Uterus (tissue), 4 donors: ENCODE results near the gene CPEB3. TPM values are rescaled to one million over a fixed set of nuclear protein-coding genes. Genes with fewer than 3 reads are reported as not detected.
A peak's percentile ranks its signal among the peaks of the same experiment; 100 is the strongest.
"Not testable (repeated sequence)": the region's sequence is repeated elsewhere in the genome, so short reads cannot be mapped to it uniquely, and the experiment has no call there.

Source experiments
- DNase-seq, 2 donors: peaks; one replicate each; pipeline ENCODE4 v3.0.0-alpha.2; 2019 to 2020
- H3K27ac ChIP-seq, 2 donors: fragments of 200-600 bp; sonication (generic); 1 replicate in 1 of 2; 2 replicates in 1 of 2; pipeline ENCODE4 v1.5.1; 2016 to 2018
- H3K27me3 ChIP-seq, 2 donors: fragments of 200-600 bp; sonication (generic); one replicate each; pipeline ENCODE4 v1.5.1; 2018 to 2019; ENCODE audit warnings: control low read depth in 1 of 2
- H3K36me3 ChIP-seq, 2 donors: fragments of 200-600 bp; sonication (generic); one replicate each; pipeline ENCODE4 v1.5.1; 2019; ENCODE audit warnings: control low read depth in 1 of 2
- H3K4me1 ChIP-seq, 2 donors: fragments of 200-600 bp; sonication (generic); one replicate each; pipeline ENCODE4 v1.5.1; 2018 to 2019; ENCODE audit warnings: control low read depth in 1 of 2
- H3K4me3 ChIP-seq, 2 donors: fragments of 200-600 bp; sonication (generic); 1 replicate in 1 of 2; 2 replicates in 1 of 2; pipeline ENCODE4 v1.5.1; 2018 to 2019; ENCODE audit warnings: mild to moderate bottlenecking in 1 of 2
- H3K9me3 ChIP-seq, 2 donors: fragments of 200-600 bp; sonication (generic); one replicate each; pipeline ENCODE4 v1.5.1; 2019; ENCODE audit warnings: control low read depth in 1 of 2
- POLR2A ChIP-seq, 2 donors: fragments of 450-650 bp; IDR thresholded peaks; one replicate each; pipeline ENCODE4 v1.6.1; 2016; ENCODE audit warnings: antibody characterized with exemption in 2 of 2, mild to moderate bottlenecking in 1 of 2, moderate library complexity in 1 of 2
- intact Hi-C: fragments of 100-400 bp; cut with DNase I; formaldehyde crosslinking; loops from one replicate; pipeline ENCODE4 v1.15.1; 2023; ENCODE audit warnings: low total_unique reads
- total RNA-seq, 4 donors: library from RNA; depleted of rRNA in 3 of 4; stranded (reverse); fragments of >200 nt in 3 of 4; gene quantifications; one replicate each; pipeline versions ENCODE4 v1.1.0 to v1.2.4, GENCODE V29; 2014 to 2023
- TF ChIP-seq, protein P1 (sequence below), 4 experiments: fragments of 200-600 bp in 2 of 4; fragments of 450-650 bp in 2 of 4; sonication (generic) in 2 of 4; IDR thresholded peaks; one replicate each; pipeline ENCODE4 v1.5.1; 2016 to 2019; ENCODE audit warnings: antibody characterized with exemption in 4 of 4, mild to moderate bottlenecking in 2 of 4, moderate library complexity in 1 of 4
- donor health status: DM: yes; HTN: yes; CAD: no.

Gene CPEB3
- total RNA-seq, 4 donors from 2014 or later = 2.6 to 5.4 (median 3.7) TPM

GRCh38 chr10:92124020-92124419, 166.9 kb downstream of the CPEB3 start:
- H3K27ac ChIP-seq = peak overlapping the region in 1 of 2 donors; percentile 52
- TF ChIP-seq, protein P1, sequence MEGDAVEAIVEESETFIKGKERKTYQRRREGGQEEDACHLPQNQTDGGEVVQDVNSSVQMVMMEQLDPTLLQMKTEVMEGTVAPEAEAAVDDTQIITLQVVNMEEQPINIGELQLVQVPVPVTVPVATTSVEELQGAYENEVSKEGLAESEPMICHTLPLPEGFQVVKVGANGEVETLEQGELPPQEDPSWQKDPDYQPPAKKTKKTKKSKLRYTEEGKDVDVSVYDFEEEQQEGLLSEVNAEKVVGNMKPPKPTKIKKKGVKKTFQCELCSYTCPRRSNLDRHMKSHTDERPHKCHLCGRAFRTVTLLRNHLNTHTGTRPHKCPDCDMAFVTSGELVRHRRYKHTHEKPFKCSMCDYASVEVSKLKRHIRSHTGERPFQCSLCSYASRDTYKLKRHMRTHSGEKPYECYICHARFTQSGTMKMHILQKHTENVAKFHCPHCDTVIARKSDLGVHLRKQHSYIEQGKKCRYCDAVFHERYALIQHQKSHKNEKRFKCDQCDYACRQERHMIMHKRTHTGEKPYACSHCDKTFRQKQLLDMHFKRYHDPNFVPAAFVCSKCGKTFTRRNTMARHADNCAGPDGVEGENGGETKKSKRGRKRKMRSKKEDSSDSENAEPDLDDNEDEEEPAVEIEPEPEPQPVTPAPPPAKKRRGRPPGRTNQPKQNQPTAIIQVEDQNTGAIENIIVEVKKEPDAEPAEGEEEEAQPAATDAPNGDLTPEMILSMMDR (IDR thresholded peaks at IDR 0.05) = no peak
- TF ChIP-seq POLR2A (IDR thresholded peaks at IDR 0.05) = no peak
- H3K4me1 ChIP-seq = no peaks in the 10 kb centered on the region
- intact Hi-C loops = no loop called here
- H3K9me3 ChIP-seq = no peaks in the 10 kb centered on the region
- no peak for DNase-seq
- no peaks in the 10 kb centered on the region for H3K27me3 ChIP-seq
- H3K4me3 ChIP-seq = no peak overlapping the region
- H3K36me3 ChIP-seq = no peaks in the 10 kb centered on the region

GRCh38 chr10:92122941-92123450, 167.9 kb downstream of the CPEB3 start:
- Histone ChIP-seq H3K4me3 (no peak overlapping the region), H3K36me3 (no peaks in the 10 kb centered on the region), H3K27ac (no peak overlapping the region), H3K9me3 (no peaks in the 10 kb centered on the region), H3K4me1 (no peaks in the 10 kb centered on the region), H3K27me3 (no peaks in the 10 kb centered on the region)
- intact Hi-C loops = no loop called here
- TF ChIP-seq, protein P1 (IDR thresholded peaks at IDR 0.05) = no peak
- no peak for TF ChIP-seq POLR2A (IDR thresholded peaks at IDR 0.05)
- no peak for DNase-seq

DNA sequence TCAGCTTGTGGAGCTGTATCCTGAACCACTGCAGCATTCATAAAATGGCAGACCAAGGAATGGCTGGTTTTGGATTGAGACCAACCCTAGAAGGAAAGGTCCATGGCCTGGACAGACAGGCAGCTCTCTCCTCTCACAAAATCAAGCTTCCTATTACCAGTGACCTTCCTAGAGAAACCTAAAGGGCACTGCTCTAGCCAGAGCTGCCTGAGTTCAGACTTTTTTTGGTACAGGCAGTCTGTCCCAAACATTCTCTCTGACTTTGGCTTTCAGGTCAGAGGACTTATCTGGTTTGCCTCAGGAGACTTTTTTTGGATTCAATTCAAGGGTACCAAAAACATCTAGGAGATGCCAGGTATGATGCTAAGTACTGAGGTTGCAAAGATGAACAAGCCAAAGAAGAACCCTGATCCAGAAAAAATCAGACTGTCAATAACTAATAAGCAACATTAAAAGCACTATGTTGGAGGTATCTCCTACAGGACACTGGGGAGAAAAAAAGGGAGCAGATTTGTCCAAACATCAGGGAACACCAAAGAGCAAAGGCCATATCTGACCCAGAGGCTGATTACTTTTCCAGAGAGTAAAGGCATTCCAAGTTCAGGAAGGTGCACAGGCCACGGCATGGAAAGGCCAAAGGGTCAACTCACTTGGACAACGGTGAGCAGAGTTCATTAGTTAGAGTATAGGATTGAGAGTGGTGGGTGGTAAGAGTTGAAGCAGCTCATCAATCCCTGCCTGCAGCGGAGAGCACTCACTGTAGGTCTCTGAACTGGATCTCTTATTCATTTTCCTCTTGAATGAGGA, 169.0 kb downstream of the CPEB3 start:
- DNase-seq = no peak
- Histone ChIP-seq H3K4me3 (no peak overlapping the region), H3K27ac (no peak overlapping the region), H3K36me3 (no peaks in the 10 kb centered on the region), H3K27me3 (no peaks in the 10 kb centered on the region), H3K9me3 (no peaks in the 10 kb centered on the region), H3K4me1 (no peaks in the 10 kb centered on the region)
- TF ChIP-seq, protein P1 (IDR thresholded peaks at IDR 0.05) = no peak
- no peak for TF ChIP-seq POLR2A (IDR thresholded peaks at IDR 0.05)
- intact Hi-C loops = no loop called here

GRCh38 chr10:92119340-92119739, 171.5 kb downstream of the CPEB3 start:
- H3K27me3 ChIP-seq = no peaks in the 10 kb centered on the region
- no peaks in the 10 kb centered on the region for H3K36me3 ChIP-seq
- H3K4me3 ChIP-seq = no peak overlapping the region
- intact Hi-C loops = no loop called here
- no peaks in the 10 kb centered on the region for H3K9me3 ChIP-seq
- no peak for DNase-seq
- H3K4me1 ChIP-seq = no peaks in the 10 kb centered on the region
- H3K27ac ChIP-seq = no peak overlapping the region
- no peak for TF ChIP-seq POLR2A (IDR thresholded peaks at IDR 0.05)
- TF ChIP-seq, protein P1 (IDR thresholded peaks at IDR 0.05) = no peak

DNA sequence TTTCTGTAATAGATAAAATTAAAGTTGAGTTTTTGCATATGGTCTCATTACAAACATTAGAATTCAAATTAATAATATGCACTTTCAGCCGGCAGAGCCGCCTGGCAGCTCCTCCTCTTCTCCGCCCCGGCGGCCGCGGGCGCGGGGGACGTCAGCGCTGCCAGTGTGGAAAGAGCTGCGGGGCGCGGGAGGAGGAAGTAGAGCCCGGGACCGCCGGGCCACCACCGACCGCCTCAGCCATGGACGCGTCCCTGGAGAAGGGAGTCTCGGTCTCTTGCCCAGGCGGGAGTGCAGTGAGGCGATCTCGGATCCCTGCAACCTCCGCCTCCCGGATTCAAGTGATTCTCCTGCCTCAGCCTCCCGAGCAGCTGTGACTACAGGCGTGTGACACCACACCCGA, 176.0 kb downstream of the CPEB3 start:
- H3K27me3 ChIP-seq, intact Hi-C loops, H3K9me3 ChIP-seq, H3K4me3 ChIP-seq, H3K4me1 ChIP-seq, H3K27ac ChIP-seq, DNase-seq, H3K36me3 ChIP-seq: not testable (repeated sequence)
